ENCODE results near the gene ZSCAN21.

GRCh38 chr7:100023526-100023925 lies 26.0 kb upstream of the ZSCAN21 start:
- TF ChIP-seq POLR2A (IDR thresholded peaks at IDR 0.05), result no peak
- TF ChIP-seq POLR2AphosphoS5 (IDR thresholded peaks at IDR 0.05), result no peak
